NCI-H524 treated with DMSO at 0.1 percent for 48 hours (cell line): ENCODE measurements around the gene DEGS2.
"Not testable (repeated sequence)": the region's sequence is repeated elsewhere in the genome, so short reads cannot be mapped to it uniquely, and the experiment has no call there.

Experiments used
- DNase-seq: peaks from one replicate; lab custom pipeline; 2025; lab: John Stamatoyannopoulos, UW

Gene DEGS2

DNA sequence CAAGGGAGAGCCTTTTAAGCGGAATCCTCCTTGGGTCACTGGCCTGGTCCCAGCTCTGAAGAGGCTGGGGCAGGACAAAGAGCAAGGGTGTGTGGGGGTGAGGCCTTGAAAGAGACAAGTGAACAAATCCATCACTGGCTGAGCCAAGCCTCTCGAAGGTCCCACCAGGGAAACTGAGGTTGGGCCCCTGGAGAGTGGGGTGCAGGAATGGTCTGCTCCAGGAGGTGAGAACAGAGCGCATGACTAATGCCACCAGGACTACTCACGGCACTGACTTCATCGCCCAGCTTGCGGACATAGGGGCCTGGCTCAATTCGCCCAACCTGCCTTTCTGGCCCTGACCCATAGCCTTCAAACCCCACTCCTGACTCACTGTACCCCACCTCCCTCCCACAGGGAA lies 19.2 kb upstream of the DEGS2 start:
- no peak for DNase-seq

GRCh38 chr14:100176811-100177327 lies 17.4 kb upstream of the DEGS2 start:
- no peak for DNase-seq

- DNase-seq, result no peak
Measured at GRCh38 chr14:100173353-100173752, 13.9 kb upstream of the DEGS2 start.

DNA sequence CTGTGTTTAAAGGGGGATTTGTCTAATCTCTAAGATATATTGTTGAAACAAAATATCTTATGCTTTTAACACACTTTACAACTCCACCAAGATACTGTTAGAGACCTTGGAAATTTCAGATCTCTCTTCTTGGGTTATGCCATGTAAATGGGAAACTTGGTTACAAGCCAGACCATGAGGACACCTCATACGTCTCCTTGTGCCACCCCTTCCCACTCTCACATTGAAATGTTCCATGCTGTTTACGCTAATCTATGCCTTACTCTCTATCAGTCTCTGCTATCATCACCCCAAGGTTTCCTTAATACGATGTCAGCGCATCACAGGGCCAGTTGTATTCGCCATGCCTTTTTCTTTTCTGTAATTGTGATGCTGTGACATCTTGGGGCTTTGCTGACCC lies 13.4 kb upstream of the DEGS2 start:
- no peak for DNase-seq

GRCh38 chr14:100170880-100171279 lies 11.4 kb upstream of the DEGS2 start:
- DNase-seq, result no peak

DNA sequence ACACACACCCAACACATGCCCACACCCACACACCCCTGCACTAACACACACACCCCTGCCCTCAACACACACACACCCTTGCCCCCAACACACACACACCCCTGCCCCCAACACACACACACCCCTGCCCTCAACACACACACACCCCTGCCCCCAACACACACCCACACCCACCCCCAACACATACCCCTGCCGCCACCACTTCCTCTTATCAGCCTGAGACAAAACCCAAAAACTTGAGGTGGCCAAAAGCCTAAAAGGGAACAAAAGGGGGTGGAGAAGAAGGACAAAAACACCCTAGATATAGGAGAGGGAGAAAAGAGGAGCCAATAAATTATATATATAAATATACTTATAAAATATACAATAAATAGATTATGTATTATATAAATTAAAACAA lies 9.1 kb upstream of the DEGS2 start:
- DNase-seq, result no peak

DNA sequence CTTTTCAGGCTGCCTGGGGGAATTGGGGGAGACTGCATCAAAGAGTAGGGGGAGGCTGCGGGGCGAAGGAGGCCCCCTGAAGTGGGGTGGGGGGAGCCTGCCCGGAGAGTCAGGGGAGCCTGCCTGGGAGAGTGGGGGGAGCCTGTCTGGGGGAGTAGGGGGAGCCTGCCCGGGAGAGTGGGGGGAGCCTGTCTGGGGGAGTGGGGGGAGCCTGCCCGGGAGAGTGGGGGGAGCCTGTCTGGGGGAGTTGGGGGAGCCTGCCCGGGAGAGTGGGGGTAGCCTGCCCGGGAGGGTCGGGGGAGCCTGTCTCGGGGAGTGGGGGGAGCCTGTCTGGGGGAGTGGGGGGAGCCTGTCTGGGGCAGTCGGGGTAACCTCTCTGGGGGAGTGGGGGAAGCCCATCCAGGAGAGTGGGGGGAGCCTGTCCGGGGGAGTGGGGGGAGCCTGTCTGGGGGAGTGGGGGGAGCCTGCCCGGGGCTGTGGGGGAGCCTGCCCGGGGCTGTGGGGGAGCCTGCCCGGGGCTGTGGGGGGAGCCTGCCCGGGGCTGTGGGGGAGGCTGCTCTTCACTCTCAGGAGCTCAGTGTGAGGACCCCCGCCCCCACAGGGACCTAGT lies 6.5 kb upstream of the DEGS2 start:
- no peak for DNase-seq

DNA sequence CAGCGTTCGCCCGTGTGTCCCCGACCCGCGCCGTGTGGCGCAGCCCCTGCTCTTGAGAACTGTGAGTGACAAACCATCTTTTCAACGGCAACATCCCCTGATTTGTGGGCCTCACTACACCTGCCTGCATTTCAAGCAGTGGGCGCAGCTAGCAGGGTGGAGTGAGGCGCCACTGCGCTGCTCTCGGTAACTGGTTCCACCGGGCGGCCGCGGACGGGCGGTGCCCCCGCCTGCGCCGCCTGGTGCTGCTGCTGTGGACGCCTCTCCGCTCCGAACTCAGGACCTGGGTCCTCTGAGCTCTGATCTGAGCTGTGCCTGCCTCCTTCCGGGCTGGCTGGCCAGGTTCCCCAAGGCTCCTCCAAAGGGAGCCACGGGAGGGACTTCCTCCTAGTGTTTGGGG lies 5.9 kb upstream of the DEGS2 start:
- DNase-seq, result no peak

GRCh38 chr14:100160534-100160916 lies 1.1 kb upstream of the DEGS2 start:
- no peak for DNase-seq

DNA sequence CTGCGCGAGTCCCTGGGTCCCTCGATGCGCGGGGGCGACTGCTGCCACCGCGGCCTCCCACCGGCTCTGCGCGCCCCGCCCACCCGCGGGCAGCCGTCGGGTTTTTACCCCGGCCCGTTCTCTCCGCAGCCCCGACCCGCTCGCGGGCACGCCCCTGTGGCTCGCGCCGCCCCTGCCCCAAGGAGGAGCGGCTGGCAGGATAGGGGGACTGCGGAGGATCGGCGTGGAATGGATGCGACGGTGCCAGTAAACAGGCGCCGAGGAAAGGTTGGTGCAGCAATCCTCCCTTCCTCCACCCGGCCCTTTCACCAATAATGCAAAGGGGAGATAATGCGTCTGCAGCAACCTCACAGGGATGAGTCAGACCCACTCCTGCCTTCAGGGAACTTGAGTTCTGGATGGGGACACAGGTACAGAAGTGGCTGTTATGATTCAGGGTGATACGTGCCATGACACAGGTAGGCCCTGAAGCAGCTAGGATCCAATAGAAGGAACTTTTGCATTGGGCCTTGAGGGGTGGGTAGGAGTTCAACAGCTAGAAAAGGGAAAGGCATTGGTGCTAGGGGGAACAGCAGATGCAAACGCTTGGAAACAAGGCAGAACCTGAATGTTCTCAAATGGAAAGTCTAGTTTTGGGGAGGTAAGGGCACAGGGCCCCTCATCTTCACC lies 554 bp upstream of the DEGS2 start:
- no peak for DNase-seq

GRCh38 chr14:100158566-100159093 lies 815 bp downstream of the DEGS2 start:
- DNase-seq, result no peak

DNA sequence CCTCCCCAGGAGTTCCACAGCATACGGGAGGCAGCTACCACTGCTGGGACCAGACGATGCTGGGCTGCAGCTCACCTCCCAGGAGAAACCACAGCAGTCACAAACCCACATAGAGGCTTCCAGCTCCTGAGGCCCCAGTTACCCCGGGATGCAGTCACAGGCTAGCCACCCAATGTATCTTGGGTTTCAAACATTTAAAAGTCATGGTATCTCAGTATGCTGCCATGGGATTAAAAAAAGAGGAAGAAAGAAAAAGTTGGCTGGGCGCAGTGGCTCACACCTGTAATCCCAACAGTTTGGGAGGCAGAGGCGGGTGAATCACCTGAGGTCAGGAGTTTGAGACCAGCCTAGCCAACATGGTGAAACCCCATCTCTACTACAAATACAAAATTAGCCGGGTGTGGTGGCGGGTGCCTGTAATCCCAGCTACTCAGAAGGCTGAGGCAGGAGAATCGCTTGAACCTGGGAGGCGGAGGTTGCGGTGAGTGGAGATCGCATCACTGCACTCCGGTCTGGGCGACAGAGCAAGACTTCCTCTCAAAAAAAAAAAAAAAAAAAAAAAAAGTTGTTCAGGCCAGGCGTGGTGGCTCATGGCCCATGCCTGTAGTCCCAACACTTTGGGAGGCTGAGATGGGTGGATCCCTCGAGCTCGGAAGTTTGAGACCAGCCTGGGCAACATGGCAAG lies 1.8 kb downstream of the DEGS2 start:
- not testable (repeated sequence) for DNase-seq

- no peak for DNase-seq
Measured at GRCh38 chr14:100156776-100157175, 2.7 kb downstream of the DEGS2 start.

DNA sequence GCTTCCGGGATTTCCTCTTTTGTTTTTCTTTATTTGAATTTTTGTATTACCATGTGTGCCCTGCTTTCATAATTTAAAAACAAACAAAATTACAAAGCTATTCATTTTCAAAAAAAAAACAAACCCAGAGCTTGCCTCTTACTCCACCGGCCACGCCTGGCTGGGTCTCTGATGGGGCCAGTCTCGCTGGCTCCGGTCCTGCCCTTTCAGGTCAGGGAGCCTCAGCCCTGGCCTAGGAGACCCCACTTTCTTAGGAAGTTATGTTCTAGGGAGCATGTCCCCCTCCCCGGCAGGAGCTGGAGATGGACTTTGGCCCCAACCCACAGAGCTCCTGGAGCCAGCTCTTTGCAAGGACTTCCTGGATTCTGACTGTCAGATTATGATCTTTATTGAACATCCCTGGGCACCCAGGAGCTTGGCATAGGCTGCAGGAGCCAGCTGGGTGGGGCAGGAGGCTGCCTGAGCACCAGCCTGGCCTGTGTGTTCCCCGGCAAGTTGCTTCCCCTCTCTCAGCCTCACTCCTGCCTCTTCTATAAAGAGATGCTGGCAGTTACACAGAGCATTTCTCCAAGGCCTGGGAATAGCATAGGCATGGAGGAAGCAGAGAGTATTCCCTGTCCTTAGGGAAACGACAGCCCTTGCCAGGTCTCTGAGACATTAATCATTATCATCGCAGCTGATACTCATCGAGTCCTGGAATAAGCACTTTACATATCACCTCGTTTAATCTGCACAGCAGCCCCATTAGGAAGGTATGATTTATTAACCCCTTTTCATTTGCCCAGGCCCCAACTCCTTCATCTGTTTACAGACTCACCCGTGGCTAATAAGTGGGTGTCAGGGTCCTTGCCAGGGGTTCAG lies 3.5 kb downstream of the DEGS2 start:
- DNase-seq, result no peak

- no peak for DNase-seq
Measured at GRCh38 chr14:100155049-100155621, 4.3 kb downstream of the DEGS2 start.

- DNase-seq, result no peak
Measured at GRCh38 chr14:100153560-100153959, 5.9 kb downstream of the DEGS2 start.

- DNase-seq, result no peak
Measured at GRCh38 chr14:100152091-100152490, 7.4 kb downstream of the DEGS2 start.

GRCh38 chr14:100150932-100151587 lies 8.4 kb downstream of the DEGS2 start:
- DNase-seq, result no peak

DNA sequence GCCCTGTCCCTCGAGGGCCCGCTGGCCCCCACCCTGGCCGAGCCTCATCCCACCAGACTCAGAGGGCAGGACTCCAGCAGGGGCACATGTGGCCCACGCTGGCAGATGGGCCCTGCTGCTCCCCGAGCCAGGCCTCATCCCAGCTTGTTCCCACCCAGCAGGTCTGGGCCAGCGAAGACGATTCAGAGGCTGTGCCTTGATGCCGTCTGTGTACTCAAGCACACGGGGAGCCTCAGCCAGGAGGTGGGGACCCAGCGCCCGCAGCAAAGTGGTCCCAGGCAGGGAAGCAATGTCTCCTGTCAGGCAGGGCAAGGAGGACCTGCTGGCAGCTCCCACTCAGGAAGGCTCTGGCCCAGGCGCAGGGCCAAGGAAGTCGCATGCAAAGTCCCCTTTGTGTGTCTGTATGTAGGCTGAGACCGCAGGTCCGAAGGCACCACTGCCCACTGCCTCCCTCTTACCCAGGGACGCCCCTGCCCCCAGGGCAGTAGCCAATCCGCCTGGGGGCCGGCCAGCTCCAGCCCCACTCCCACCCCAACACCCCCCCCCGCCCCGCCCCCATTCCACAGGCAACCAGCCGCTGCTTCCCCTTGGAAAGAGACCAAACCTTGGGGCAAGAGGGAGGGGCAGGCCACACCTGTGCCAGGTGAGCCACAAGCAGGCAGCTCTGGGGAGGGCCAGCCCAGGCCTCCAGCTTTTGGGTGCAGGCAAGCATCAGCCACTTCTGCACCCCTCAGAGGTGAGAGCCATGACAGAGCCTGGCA lies 9.4 kb downstream of the DEGS2 start:
- no peak for DNase-seq
